B cell (primary cell): Measurements from ENCODE around the gene CFAP74. TPM values are rescaled to one million over a fixed set of nuclear protein-coding genes. Genes with fewer than 3 reads are reported as not detected.
"Not testable (repeated sequence)": the region's sequence is repeated elsewhere in the genome, so short reads cannot be mapped to it uniquely, and the experiment has no call there.

Source experiments
- ATAC-seq: fragments of 200-7000 bp; cut with Tn5 transposase; one replicate; pipeline ENCODE4 v1.10.0; 2021; ENCODE audit warnings: low read depth, mild to moderate bottlenecking, moderate number of reproducible peaks, moderate library complexity
- CTCF ChIA-PET: fragments of 350-600 bp; sonication (Branson Sonifier 250); formaldehyde crosslinking; loops from one replicate; lab custom pipeline; 2021; ENCODE audit warnings: antibody characterized with exemption, inconsistent platforms; lab: Charles Lee
- POLR2A ChIA-PET: fragments of 350-600 bp; sonication (Branson Sonifier 250); formaldehyde crosslinking; loops from one replicate; lab custom pipeline; 2021; ENCODE audit warnings: antibody characterized with exemption; lab: Charles Lee
- DNase-seq: peaks from one replicate; pipeline ENCODE4 v3.0.0; 2013
- H2AFZ ChIP-seq: 2 replicates; pipeline ENCODE4 v1.6.1; 2012; ENCODE audit warnings: mild to moderate bottlenecking, low read depth, low read length; ENCODE audit not compliant: insufficient read depth, poor library complexity, severe bottlenecking
- H3K27ac ChIP-seq, 2 donors: 1 replicate in 1 of 2; 2 replicates in 1 of 2; pipeline ENCODE4 v1.5.1; 2012 to 2013; ENCODE audit warnings: low read length in 2 of 2, mild to moderate bottlenecking in 2 of 2, moderate library complexity in 1 of 2
- H3K27me3 ChIP-seq, 4 experiments: fragments of 200-600 bp in 1 of 4; sonication (generic) in 1 of 4; replicated peaks in 1 of 4; 1 replicate in 2 of 4; 2 replicates in 2 of 4; pipeline versions ENCODE4 v1.6.1 to v1.7.0; 2013 to 2016; ENCODE audit warnings: low read length in 3 of 4, mild to moderate bottlenecking in 2 of 4, mixed read lengths in 1 of 4, moderate library complexity in 1 of 4; ENCODE audit not compliant: insufficient read depth in 4 of 4, control insufficient read depth in 3 of 4; ENCODE audit errors: control extremely low read depth in 1 of 4
- H3K36me3 ChIP-seq, 2 experiments: replicated peaks in 1 of 2; 1 replicate in 1 of 2; 2 replicates in 1 of 2; pipeline versions ENCODE4 v1.6.1 to v1.7.1; 2013; ENCODE audit warnings: low read length in 1 of 2; ENCODE audit not compliant: insufficient read depth in 2 of 2, control insufficient read depth in 1 of 2; ENCODE audit errors: control extremely low read depth in 1 of 2, extremely low read depth in 1 of 2
- H3K4me1 ChIP-seq, 2 donors: fragments of 200-600 bp in 1 of 2; sonication (generic) in 1 of 2; 1 replicate in 1 of 2; 2 replicates in 1 of 2; pipeline versions ENCODE4 v1.5.1 to v1.6.1; 2013 to 2017; ENCODE audit warnings: low read length in 2 of 2; ENCODE audit not compliant: control insufficient read depth in 2 of 2, insufficient read depth in 2 of 2
- H3K4me2 ChIP-seq: replicated peaks from 2 replicates; pipeline ENCODE3; 2012; ENCODE audit warnings: mild to moderate bottlenecking, low read depth, low read length; ENCODE audit not compliant: poor library complexity, severe bottlenecking
- H3K4me3 ChIP-seq, 5 experiments: fragments of 200-600 bp in 1 of 5; sonication (generic) in 1 of 5; 1 replicate in 3 of 5; 2 replicates in 2 of 5; pipeline versions ENCODE4 v1.5.1 to v1.7.0; 2011 to 2016; ENCODE audit warnings: low read length in 4 of 5, mild to moderate bottlenecking in 4 of 5, low read depth in 2 of 5, control low read depth in 1 of 5, moderate library complexity in 1 of 5; ENCODE audit not compliant: insufficient read depth in 1 of 5; ENCODE audit errors: control extremely low read depth in 1 of 5, extremely low read depth in 1 of 5
- H3K79me2 ChIP-seq: fragments of 200-600 bp; sonication (generic); one replicate; pipeline ENCODE4 v1.6.0; 2016; ENCODE audit warnings: low read length; ENCODE audit not compliant: control insufficient read depth, insufficient read depth
- H3K9ac ChIP-seq: fragments of 200-600 bp; sonication (generic); 2 replicates; pipeline ENCODE4 v1.6.1; 2017; ENCODE audit warnings: mild to moderate bottlenecking, low read length, moderate library complexity
- H3K9me3 ChIP-seq, 3 donors: one replicate each; pipeline versions ENCODE4 v1.6.1 to v1.7.1; 2013; ENCODE audit warnings: low read length in 2 of 3; ENCODE audit not compliant: control insufficient read depth in 2 of 3, insufficient read depth in 1 of 3; ENCODE audit errors: control extremely low read depth in 1 of 3
- H4K20me1 ChIP-seq: 2 replicates; pipeline ENCODE4 v1.6.0; 2012; ENCODE audit warnings: mild to moderate bottlenecking, low read length; ENCODE audit not compliant: insufficient read depth, control insufficient read depth, poor library complexity, severe bottlenecking
- H3K27ac Mint-ChIP-seq: one replicate; pipeline ENCODE4 v1.8.0; 2021; ENCODE audit warnings: mixed read lengths
- H3K27me3 Mint-ChIP-seq: one replicate; pipeline ENCODE4 v1.8.0; 2021; ENCODE audit warnings: mixed read lengths
- H3K4me1 Mint-ChIP-seq: one replicate; pipeline ENCODE4 v1.8.0; 2021; ENCODE audit warnings: mixed read lengths
- H3K4me3 Mint-ChIP-seq: one replicate; pipeline ENCODE4 v1.8.0; 2021; ENCODE audit warnings: mixed read lengths
- H3K9me3 Mint-ChIP-seq: one replicate; pipeline ENCODE4 v1.8.0; 2022; ENCODE audit warnings: mixed read lengths; ENCODE audit not compliant: insufficient read depth
- CTCF ChIP-seq: fragments of 200-600 bp; IDR thresholded peaks from one replicate; pipeline ENCODE4 v1.8.0; 2022; ENCODE audit warnings: antibody characterized with exemption, mild to moderate bottlenecking
- EZH2 ChIP-seq: IDR thresholded peaks from 2 replicates; pipeline ENCODE4 v1.6.1; 2012; ENCODE audit warnings: borderline replicate concordance, low read depth, mild to moderate bottlenecking, moderate library complexity, low read length; ENCODE audit not compliant: insufficient read depth, poor library complexity, severe bottlenecking
- WGBS: methylation state at CpG from one replicate; pipeline ENCODE4 v1.1.5; 2013; ENCODE audit warnings: missing lambda C conversion rate; ENCODE audit not compliant: insufficient coverage; 5-methylcytosine and 5-hydroxymethylcytosine counted together
- intact Hi-C: fragments of 100-400 bp; cut with micrococcal nuclease; formaldehyde crosslinking; loops from one replicate; pipeline ENCODE4 v1.10.0; 2022
- polyA plus RNA-seq: library from polyadenylated mRNA; depleted of rRNA; stranded (reverse); fragments of >200 nt; gene quantifications from 2 replicates; pipeline ENCODE4 v1.2.3, GENCODE V29; 2012
- total RNA-seq, 2 donors: library from RNA; stranded (reverse); fragments of 120-200 nt in 1 of 2; gene quantifications; 1 replicate in 1 of 2; 2 replicates in 1 of 2; pipeline versions ENCODE4 v1.2.3 to v1.2.4, GENCODE V29; 2013 to 2022

Gene CFAP74
- total and polyA plus RNA-seq, 2 donors (not counting 1 experiment from before 2014, with no cell fraction given): not detected

GRCh38 chr1:1981631-1982327 lies 21.8 kb downstream of the CFAP74 start:
- DNase-seq, H3K4me1 ChIP-seq, CTCF ChIA-PET, H3K27ac Mint-ChIP-seq, H3K36me3 ChIP-seq, ATAC-seq, H3K27me3 ChIP-seq, POLR2A ChIA-PET, H3K27ac ChIP-seq, H3K4me1 Mint-ChIP-seq, H3K9ac ChIP-seq, H2AFZ ChIP-seq, H4K20me1 ChIP-seq, H3K4me3 ChIP-seq, intact Hi-C loops, H3K4me3 Mint-ChIP-seq, H3K27me3 Mint-ChIP-seq, H3K79me2 ChIP-seq, H3K9me3 Mint-ChIP-seq, H3K4me2 ChIP-seq: not testable (repeated sequence)
- WGBS: 90% methylated on average over 62 of the region's 73 CpGs
- peaks cover 0 to 24% (median 0%) of the 10 kb centered on the region in 3 donors for H3K9me3 ChIP-seq

- H3K4me1 ChIP-seq: no peaks in the 10 kb centered on the region
Observed at GRCh38 chr1:1981142-1981500, 22.5 kb downstream of the CFAP74 start.

More at GRCh38 chr1:1981142-1981500, 22.5 kb downstream of the CFAP74 start:
- ATAC-seq (no peak), DNase-seq (no peak)
- Mint-ChIP-seq H3K9me3 (no peaks in the 10 kb centered on the region), H3K27ac (no peak overlapping the region), H3K4me1 (no peaks in the 10 kb centered on the region), H3K27me3 (no peaks in the 10 kb centered on the region), H3K4me3 (no peak overlapping the region)
- H4K20me1 ChIP-seq: no peaks in the 10 kb centered on the region
- no peak overlapping the region for H3K4me3 ChIP-seq
- 95% methylated on average over 20 of the region's 26 CpGs for WGBS
- H3K27ac ChIP-seq: no peak overlapping the region
- H3K9me3 ChIP-seq: peaks cover 0 to 24% (median 0%) of the 10 kb centered on the region in 3 donors
- no peak overlapping the region for H2AFZ ChIP-seq
- H3K9ac ChIP-seq: no peak overlapping the region
- no peaks in the 10 kb centered on the region for H3K36me3 ChIP-seq
- TF ChIP-seq CTCF: no peak
- TF ChIP-seq EZH2: no peak
- ChIA-PET CTCF (no interaction called here), POLR2A (no interaction called here)
- intact Hi-C loops: no loop called here
- H3K4me2 ChIP-seq: no peak overlapping the region
- H3K27me3 ChIP-seq: peaks cover 0 to under 1% (median 0%) of the 10 kb centered on the region in 4 experiments
- no peaks in the 10 kb centered on the region for H3K79me2 ChIP-seq
